SK-N-SH treated with all-trans-retinoic acid at 6 μM for 48 hours (cell line): ENCODE measurements around the gene SLC35A3.

Experiments
- ARNTL ChIP-seq: fragments of 450-650 bp; formaldehyde crosslinking; IDR thresholded peaks from 2 replicates; pipeline ENCODE4 v1.5.0; 2020; ENCODE audit warnings: low read depth, mild to moderate bottlenecking, moderate library complexity, borderline replicate concordance
- CSDC2 ChIP-seq: fragments of 250-450 bp; sonication (Bioruptor Pico); IDR thresholded peaks from 2 replicates; pipeline ENCODE4 v1.5.0; 2020; ENCODE audit warnings: mild to moderate bottlenecking, moderate library complexity
- ESRRG ChIP-seq: fragments of 250-450 bp; sonication (Bioruptor Pico); IDR thresholded peaks from 2 replicates; pipeline ENCODE4 v1.6.1; 2021; ENCODE audit warnings: mild to moderate bottlenecking
- ISL1 ChIP-seq: fragments of 250-450 bp; sonication (Bioruptor Pico); IDR thresholded peaks from 2 replicates; pipeline ENCODE4 v2.1.2; 2022; ENCODE audit warnings: mild to moderate bottlenecking, moderate library complexity
- OSR1 ChIP-seq: fragments of 250-450 bp; sonication (Bioruptor Pico); IDR thresholded peaks from 2 replicates; pipeline ENCODE4 v1.8.0; 2022; ENCODE audit warnings: moderate library complexity, mild to moderate bottlenecking, inconsistent platforms
- PPARA ChIP-seq: fragments of 250-450 bp; sonication (Bioruptor Pico); IDR thresholded peaks from 2 replicates; pipeline ENCODE4 v1.5.0; 2020; ENCODE audit warnings: mild to moderate bottlenecking, borderline replicate concordance
- SNAI2 ChIP-seq: fragments of 250-450 bp; sonication (Bioruptor Pico); IDR thresholded peaks from 2 replicates; pipeline ENCODE4 v1.5.0; 2020; ENCODE audit warnings: mild to moderate bottlenecking, moderate library complexity
- ZFP30 ChIP-seq: fragments of 450-650 bp; formaldehyde crosslinking; IDR thresholded peaks from 2 replicates; pipeline ENCODE4 v1.5.0; 2022; ENCODE audit warnings: mild to moderate bottlenecking, moderate library complexity
- ZNF565 ChIP-seq: fragments of 450-650 bp; formaldehyde crosslinking; conservative IDR thresholded peaks from 2 replicates; pipeline ENCODE4 v1.5.0; 2020; ENCODE audit warnings: low read depth, mild to moderate bottlenecking, moderate library complexity
- ZNF70 ChIP-seq: fragments of 450-650 bp; formaldehyde crosslinking; IDR thresholded peaks from 2 replicates; pipeline ENCODE4 v1.5.0; 2020; ENCODE audit warnings: mild to moderate bottlenecking, moderate library complexity
- TF ChIP-seq, protein P1 (sequence below): fragments of 250-450 bp; sonication (Bioruptor Pico); IDR thresholded peaks from 2 replicates; pipeline ENCODE4 v1.8.0; 2021; ENCODE audit warnings: low read depth, mild to moderate bottlenecking, moderate library complexity, borderline replicate concordance
- TF ChIP-seq, protein P2 (sequence below): fragments of 250-450 bp; sonication (Bioruptor Pico); IDR thresholded peaks from 2 replicates; pipeline ENCODE4 v1.8.0; 2020; ENCODE audit warnings: mild to moderate bottlenecking, moderate library complexity, borderline replicate concordance
- TF ChIP-seq, protein P3 (sequence below): fragments of 250-450 bp; sonication (Bioruptor Pico); IDR thresholded peaks from 2 replicates; pipeline ENCODE4 v1.5.1; 2020; ENCODE audit warnings: low read depth, mild to moderate bottlenecking, moderate library complexity
- TF ChIP-seq, protein P4 (sequence below): fragments of 250-450 bp; sonication (Bioruptor Pico); IDR thresholded peaks from 2 replicates; pipeline ENCODE4 v1.5.1; 2021; ENCODE audit warnings: mild to moderate bottlenecking, moderate library complexity

DNA sequence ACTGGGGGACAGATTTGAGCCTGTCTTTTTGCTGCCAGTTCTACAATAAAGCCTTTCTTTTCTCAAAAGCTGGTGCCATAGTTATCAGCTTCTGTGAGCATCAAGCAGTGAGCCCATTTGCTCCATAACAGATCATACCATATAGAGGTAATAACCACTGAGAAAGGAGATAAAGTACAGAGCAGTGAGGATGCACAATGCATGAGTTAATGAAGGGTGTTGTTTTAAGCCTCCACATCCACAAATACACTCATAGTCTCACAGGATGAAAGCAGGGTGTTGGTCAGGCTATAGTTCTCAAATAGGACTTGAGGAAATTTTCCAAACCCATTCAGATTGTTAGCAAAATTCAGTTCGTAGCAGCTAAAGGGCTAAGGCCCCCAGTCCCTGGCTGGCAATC, 25.6 kb upstream of the SLC35A3 start:
- TF ChIP-seq ZFP30 (CRISPR knock-in tag) (no peak), ARNTL (CRISPR knock-in tag) (no peak), PPARA (no peak), ISL1 (CRISPR knock-in tag) (no peak), ZNF565 (CRISPR knock-in tag) (no peak), SNAI2 (no peak), ESRRG (CRISPR knock-in tag) (no peak), OSR1 (CRISPR knock-in tag) (no peak), ZNF70 (CRISPR knock-in tag) (no peak), CSDC2 (CRISPR knock-in tag) (no peak)
- TF ChIP-seq, protein P1, sequence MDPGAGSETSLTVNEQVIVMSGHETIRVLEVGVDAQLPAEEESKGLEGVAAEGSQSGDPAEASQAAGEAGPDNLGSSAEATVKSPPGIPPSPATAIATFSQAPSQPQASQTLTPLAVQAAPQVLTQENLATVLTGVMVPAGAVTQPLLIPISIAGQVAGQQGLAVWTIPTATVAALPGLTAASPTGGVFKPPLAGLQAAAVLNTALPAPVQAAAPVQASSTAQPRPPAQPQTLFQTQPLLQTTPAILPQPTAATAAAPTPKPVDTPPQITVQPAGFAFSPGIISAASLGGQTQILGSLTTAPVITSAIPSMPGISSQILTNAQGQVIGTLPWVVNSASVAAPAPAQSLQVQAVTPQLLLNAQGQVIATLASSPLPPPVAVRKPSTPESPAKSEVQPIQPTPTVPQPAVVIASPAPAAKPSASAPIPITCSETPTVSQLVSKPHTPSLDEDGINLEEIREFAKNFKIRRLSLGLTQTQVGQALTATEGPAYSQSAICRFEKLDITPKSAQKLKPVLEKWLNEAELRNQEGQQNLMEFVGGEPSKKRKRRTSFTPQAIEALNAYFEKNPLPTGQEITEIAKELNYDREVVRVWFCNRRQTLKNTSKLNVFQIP (CRISPR knock-in tag) = no peak
- TF ChIP-seq, protein P2, sequence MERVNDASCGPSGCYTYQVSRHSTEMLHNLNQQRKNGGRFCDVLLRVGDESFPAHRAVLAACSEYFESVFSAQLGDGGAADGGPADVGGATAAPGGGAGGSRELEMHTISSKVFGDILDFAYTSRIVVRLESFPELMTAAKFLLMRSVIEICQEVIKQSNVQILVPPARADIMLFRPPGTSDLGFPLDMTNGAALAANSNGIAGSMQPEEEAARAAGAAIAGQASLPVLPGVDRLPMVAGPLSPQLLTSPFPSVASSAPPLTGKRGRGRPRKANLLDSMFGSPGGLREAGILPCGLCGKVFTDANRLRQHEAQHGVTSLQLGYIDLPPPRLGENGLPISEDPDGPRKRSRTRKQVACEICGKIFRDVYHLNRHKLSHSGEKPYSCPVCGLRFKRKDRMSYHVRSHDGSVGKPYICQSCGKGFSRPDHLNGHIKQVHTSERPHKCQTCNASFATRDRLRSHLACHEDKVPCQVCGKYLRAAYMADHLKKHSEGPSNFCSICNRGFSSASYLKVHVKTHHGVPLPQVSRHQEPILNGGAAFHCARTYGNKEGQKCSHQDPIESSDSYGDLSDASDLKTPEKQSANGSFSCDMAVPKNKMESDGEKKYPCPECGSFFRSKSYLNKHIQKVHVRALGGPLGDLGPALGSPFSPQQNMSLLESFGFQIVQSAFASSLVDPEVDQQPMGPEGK (CRISPR knock-in tag) = no peak
- TF ChIP-seq, protein P3, sequence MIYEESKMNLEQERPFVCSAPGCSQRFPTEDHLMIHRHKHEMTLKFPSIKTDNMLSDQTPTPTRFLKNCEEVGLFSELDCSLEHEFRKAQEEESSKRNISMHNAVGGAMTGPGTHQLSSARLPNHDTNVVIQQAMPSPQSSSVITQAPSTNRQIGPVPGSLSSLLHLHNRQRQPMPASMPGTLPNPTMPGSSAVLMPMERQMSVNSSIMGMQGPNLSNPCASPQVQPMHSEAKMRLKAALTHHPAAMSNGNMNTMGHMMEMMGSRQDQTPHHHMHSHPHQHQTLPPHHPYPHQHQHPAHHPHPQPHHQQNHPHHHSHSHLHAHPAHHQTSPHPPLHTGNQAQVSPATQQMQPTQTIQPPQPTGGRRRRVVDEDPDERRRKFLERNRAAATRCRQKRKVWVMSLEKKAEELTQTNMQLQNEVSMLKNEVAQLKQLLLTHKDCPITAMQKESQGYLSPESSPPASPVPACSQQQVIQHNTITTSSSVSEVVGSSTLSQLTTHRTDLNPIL (CRISPR knock-in tag) = no peak
- TF ChIP-seq, protein P4, sequence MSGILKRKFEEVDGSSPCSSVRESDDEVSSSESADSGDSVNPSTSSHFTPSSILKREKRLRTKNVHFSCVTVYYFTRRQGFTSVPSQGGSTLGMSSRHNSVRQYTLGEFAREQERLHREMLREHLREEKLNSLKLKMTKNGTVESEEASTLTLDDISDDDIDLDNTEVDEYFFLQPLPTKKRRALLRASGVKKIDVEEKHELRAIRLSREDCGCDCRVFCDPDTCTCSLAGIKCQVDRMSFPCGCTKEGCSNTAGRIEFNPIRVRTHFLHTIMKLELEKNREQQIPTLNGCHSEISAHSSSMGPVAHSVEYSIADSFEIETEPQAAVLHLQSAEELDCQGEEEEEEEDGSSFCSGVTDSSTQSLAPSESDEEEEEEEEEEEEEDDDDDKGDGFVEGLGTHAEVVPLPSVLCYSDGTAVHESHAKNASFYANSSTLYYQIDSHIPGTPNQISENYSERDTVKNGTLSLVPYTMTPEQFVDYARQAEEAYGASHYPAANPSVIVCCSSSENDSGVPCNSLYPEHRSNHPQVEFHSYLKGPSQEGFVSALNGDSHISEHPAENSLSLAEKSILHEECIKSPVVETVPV (CRISPR knock-in tag) = no peak
